Kasumi-1 (cell line): ENCODE data around the gene LY6G5B.

Experiments
- DNase-seq, 2 experiments: peaks; one replicate each; lab custom pipeline; 2025; lab: John Stamatoyannopoulos, UW

The LY6G5B gene, protein sequence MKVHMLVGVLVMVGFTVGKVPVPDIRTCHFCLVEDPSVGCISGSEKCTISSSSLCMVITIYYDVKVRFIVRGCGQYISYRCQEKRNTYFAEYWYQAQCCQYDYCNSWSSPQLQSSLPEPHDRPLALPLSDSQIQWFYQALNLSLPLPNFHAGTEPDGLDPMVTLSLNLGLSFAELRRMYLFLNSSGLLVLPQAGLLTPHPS

DNA sequence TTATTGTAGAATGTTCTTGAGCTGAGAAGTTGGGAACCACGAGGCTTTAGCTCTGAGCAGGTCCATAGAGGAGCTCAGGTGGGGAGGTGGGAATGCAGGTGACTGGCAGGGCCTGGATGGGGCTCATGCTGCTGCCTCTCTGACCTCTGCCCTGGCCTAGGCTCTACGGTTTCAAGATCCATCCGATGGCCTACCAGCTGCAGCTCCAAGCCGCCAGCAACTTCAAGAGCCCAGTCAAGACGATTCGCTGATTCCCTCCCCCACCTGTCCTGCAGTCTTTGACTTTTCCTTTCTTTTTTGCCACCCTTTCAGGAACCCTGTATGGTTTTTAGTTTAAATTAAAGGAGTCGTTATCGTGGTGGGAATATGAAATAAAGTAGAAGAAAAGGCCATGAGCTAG, at the start of gene LY6G5B:
Gene LY6G5B (plus strand): TSS at position 301 of the 400 bp plus-strand sequence. CDS start 975 bp downstream, outside the sequence.
- DNase-seq: no peak

DNA sequence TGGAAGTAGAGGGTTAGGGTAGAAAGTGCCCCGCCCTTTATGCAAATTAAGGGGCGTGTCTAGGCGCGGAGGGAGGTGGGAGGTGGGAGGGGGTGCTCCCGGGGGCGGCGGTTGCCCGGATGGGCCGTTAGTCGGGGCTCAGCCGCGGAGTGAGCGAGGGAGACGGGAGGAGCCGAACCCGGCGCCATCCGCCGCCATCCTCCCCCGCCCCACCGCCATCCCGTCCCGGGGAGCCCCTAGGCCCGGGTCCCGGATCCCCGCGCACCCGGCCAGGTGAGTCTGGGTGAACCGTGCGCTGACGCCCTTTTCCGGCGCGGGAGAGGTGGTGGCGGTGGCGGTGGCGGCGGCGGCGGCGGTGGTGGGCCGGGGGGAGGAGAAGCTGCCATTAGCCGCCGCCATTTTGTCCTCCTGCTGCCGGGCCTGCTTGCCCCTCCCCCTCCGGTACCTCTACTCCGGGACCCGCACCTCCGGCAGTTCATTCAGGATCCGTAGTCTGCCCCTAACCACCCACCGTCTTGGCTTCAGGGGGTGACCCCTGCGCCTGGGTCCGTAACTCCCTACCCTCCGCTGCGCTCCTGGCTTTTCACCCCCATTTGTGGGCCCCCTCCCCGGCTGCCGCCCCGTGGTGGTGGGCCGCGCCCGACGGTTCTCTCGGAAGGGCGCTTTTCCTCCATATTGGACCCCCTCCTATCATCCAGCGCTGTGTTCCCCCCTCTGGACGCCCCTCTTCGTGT, 49.0 kb upstream of the LY6G5B start, which contains the start of gene PRRC2A:
Gene PRRC2A (plus strand): TSS at position 130 of the 734 bp plus-strand sequence. CDS start 2,075 bp downstream, outside the sequence.
- DNase-seq: peak; percentile 69 to 81

DNA sequence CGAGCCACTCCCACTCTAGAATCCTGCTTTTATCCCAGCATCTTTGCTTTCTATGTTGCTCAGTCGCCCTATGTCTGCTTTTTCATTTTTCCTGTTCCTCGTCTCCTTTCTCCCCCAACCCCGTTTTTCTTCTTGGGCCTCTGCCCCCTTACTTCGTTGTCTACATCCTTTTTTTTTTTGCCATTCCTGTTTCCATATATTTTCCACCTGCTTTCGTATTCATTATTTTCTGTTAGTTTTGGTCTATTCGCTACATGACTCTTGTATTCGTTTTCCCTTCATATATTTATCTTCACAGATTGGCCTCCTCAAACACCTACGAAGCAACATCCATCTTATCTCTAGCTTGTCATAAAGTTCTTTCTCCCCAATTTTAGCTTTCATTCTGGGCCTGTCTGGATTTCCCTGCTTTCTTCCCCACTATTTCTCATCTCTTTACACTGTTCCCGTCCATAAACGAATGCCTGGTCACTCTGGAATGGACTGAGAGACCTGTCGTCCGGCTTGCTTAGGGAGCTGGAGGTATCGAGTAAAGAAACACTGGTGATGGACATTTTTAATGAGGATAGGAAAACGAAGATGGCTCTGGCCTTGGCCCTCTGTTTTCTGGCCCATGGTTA, 48.3 kb upstream of the LY6G5B start:
- DNase-seq: no peak

DNA sequence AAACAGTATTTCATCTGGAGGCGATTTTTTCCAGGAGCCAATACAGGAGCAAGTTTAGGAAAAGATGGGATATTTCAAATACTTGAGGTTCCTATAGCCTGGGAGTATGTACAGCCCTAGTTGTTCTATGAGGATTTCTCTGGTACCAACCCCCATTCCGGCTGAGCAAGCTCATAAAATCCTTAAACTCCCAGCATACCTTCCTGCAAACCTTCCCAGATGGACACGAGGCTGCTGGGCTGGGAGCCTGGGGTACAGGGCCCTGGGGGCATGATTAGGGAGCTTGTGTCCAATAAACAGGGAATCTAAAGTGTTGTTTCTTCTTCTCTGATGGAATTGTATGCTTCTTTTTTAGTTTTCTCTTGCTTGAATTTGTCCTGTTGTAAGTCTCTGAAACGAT, 47.8 kb upstream of the LY6G5B start:
- DNase-seq: no peak

DNA sequence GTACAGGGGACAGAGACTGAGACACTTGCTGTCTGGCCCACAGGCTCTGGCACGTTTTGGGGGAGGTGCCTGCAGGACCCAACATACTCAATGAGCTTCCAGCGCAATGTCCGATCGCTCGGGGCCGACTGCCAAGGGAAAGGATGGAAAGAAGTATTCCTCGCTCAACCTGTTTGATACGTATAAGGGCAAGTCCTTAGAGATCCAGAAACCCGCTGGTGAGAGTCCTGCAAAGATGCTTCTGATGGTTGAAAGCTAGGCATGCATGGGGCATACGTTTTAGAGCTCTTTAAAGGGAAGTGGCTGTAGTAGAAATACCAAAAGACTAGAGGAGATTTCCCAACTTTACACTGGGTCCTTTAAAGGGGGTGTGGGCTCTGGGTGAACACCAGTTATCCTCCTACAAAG, 47.1 kb upstream of the LY6G5B start:
- DNase-seq: peak; percentile 22 to 38

DNA sequence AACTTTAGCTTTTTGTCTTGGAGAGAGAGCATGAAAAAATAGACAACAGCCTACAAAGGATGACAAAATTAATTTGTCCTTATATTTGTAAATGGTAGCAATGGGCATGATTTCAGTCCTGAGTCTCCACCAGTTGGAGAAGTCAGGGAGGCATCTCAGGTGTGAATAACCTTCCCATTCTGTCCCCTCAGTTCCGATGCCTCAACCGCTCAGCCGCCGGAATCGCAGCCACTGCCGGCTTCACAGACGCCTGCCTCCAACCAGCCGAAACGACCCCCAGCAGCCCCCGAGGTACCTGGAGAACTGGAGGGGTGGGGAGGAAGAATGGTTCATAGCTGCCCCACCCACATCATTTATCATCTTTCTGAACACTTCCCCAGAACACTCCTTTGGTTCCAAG, 45.7 kb upstream of the LY6G5B start:
- no peak for DNase-seq

DNA sequence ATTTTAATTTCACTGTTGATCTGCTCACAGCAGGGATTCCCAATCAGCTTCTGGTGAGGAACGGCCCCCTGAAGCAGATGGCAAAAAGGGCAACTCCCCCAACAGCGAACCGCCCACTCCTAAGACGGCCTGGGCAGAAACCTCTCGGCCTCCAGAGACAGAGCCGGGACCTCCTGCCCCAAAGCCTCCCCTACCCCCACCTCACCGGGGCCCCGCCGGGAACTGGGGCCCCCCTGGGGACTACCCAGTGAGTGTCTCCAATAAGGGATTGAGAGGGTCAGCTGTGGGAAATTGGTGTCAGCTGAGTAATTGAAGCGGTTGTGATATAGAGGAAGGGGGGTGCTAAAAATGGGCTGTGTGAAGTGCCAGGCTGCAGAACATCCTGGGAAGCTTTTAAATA, 42.8 kb upstream of the LY6G5B start:
- DNase-seq: no peak

DNA sequence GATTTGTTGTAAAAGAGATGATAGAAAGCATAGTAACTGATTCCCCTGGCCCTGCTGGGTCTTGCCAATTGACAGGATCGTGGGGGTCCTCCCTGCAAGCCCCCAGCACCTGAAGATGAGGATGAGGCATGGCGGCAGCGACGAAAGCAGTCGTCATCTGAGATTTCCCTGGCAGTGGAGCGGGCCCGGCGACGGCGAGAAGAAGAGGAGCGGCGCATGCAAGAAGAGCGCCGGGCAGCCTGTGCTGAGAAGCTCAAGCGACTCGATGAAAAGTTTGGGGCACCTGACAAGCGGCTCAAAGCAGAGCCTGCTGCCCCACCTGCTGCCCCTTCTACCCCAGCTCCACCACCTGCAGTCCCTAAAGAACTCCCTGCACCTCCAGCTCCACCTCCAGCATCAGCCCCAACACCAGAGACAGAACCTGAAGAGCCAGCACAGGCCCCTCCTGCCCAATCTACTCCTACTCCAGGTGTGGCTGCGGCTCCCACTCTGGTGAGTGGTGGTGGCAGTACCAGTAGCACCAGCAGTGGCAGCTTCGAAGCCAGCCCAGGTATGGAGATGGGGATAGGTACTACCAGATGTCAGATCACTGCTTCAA, 42.0 kb upstream of the LY6G5B start:
- no peak for DNase-seq

DNA sequence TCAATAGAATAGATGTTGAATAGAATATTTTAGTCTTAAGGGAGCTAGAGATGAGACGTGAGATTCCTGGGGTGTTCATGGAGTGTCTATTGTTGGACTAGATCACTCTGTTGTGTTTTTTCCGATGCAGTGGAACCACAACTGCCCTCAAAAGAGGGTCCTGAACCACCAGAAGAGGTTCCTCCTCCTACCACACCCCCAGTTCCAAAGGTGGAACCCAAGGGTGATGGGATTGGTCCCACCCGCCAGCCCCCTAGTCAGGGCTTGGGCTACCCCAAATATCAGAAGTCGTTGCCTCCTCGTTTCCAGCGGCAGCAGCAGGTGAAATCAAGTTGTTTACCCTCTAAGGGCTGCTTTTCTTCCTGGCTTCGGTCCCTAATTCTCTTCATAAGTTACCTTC, 40.8 kb upstream of the LY6G5B start:
- DNase-seq: no peak

DNA sequence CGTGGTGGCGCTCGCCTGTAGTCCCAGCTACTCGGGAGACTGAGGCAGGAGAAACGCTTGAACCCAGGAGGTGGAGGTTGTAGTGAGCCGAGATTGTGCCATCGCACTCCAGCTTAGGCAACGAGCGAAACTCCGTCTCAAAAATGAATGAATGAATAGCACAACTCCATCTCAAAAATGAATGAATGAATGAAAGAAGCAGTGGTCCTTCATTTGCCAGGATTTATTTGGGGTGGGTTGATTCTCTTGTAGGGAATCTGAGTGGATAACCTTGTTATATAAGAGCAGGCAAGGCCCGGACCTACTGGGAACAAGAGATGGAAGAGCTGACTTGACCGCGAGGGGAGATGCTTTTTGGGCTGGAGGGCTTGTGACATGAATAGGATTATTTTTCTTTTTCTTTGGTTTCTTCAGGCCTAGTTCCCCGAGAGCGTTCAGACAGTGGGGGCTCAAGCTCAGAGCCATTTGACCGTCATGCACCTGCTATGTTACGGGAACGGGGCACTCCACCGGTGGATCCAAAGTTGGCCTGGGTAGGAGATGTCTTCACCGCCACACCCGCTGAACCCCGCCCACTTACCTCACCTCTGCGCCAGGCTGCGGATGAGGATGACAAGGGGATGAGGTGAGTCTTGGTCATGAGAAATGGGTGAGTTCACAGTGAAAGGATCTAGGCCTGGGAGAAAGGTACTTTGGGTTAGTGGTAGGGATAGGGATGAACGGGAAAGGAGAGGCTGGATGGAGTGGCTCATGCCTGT, 39.4 kb upstream of the LY6G5B start:
- DNase-seq: no peak

DNA sequence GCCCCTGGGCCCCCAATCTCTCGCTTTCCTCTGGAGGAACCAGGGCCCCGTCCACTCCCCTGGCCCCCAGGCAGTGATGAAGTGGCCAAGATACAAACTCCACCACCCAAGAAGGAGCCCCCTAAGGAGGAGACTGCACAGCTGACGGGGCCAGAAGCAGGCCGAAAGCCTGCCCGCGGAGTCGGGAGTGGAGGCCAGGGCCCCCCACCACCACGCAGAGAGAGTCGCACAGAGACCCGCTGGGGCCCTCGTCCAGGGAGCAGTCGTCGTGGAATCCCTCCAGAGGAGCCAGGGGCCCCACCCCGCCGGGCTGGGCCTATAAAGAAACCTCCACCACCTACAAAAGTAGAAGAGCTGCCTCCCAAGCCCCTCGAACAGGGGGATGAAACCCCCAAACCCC, 38.6 kb upstream of the LY6G5B start:
- no peak for DNase-seq

DNA sequence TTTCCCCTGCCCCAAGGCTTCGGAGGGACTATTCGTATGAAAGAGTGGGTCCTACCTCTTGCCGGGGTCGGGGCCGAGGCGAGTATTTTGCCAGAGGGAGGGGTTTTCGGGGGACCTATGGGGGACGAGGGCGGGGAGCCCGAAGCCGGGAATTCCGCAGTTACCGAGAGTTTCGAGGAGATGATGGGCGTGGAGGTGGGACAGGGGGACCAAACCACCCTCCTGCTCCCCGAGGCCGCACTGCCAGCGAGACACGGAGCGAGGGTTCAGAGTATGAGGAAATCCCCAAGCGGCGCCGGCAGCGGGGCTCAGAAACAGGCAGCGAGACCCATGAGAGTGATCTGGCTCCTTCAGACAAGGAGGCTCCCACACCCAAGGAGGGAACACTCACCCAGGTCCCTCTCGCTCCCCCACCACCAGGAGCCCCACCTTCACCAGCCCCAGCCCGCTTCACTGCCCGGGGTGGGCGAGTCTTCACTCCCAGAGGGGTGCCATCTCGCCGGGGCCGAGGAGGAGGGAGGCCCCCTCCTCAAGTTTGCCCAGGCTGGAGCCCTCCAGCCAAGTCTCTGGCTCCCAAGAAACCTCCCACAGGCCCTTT, 38.0 kb upstream of the LY6G5B start:
- DNase-seq: no peak

DNA sequence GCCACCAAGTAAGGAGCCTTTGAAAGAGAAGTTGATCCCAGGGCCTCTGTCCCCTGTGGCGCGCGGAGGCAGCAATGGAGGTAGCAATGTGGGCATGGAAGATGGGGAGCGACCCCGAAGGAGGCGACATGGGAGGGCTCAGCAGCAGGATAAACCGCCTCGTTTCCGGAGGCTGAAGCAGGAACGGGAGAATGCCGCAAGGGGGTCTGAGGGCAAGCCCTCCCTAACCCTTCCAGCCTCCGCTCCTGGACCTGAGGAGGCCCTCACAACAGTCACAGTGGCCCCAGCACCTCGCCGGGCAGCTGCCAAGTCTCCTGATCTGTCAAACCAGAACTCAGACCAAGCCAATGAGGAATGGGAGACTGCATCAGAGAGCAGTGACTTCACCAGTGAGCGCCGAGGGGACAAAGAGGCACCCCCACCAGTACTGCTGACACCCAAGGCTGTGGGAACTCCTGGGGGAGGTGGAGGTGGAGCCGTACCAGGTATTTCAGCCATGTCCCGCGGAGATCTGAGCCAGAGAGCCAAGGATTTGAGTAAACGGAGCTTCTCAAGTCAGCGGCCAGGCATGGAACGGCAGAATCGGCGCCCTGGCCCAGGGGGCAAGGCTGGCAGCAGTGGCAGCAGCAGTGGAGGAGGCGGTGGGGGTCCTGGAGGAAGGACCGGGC, 37.4 kb upstream of the LY6G5B start:
- DNase-seq: no peak

DNA sequence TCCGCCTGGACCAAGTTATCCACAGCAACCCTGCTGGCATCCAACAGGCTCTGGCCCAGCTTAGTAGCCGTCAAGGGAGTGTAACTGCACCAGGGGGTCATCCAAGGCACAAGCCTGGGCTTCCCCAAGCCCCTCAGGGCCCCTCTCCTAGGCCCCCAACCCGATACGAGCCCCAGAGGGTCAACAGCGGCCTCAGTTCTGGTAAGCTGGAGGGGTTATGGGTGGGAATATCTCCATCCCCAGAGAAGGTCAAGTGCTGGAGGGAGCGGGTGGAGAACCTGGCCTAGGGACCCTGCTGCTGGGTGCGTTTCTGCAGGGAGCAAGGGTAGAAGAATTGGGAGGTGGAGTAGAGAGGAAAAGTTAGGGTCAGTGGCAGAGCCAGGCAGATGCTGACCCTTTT, 36.3 kb upstream of the LY6G5B start:
- DNase-seq: no peak

DNA sequence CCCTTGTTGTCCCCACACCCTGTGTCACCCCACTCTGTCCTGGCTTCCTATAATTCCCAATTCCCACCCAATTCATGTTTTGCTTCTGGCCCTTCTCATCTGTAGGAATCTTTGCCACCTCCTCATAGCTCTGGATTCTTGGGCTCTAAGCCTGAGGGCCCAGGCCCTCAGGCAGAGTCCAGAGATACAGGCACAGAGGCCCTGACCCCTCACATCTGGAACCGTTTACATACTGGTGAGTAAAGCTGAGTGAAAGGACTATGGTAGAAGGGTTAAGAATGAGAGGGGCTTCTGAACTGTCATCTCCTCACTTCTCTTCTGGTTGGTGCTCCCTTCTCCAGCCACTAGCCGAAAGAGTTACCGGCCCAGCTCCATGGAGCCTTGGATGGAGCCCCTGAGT, 35.6 kb upstream of the LY6G5B start:
- no peak for DNase-seq

DNA sequence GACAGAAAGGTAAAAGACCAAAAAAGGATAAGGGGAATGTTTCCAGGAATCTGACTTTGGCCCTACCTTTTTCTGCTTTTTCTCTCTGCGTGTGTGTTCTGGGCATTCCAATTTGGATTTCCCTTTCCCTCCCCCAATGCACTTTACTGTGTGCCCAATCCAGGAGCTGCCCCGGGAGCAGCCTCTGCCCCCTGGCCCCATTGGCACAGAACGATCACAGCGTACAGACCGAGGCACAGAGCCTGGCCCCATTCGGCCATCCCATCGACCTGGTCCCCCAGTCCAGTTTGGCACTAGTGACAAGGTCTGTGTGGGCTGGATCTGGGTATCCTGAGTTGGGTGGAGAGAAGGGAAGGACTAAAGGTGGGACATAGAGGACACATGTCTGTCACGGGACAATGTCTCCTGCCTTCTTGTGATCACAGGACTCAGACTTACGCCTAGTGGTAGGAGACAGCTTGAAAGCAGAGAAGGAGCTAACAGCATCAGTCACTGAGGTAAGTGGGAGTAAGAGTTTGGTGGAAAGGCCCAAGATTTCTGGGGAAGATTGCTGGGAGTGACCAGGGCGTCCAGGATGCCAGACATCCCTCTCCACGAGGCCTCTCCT, 34.7 kb upstream of the LY6G5B start:
- no peak for DNase-seq

DNA sequence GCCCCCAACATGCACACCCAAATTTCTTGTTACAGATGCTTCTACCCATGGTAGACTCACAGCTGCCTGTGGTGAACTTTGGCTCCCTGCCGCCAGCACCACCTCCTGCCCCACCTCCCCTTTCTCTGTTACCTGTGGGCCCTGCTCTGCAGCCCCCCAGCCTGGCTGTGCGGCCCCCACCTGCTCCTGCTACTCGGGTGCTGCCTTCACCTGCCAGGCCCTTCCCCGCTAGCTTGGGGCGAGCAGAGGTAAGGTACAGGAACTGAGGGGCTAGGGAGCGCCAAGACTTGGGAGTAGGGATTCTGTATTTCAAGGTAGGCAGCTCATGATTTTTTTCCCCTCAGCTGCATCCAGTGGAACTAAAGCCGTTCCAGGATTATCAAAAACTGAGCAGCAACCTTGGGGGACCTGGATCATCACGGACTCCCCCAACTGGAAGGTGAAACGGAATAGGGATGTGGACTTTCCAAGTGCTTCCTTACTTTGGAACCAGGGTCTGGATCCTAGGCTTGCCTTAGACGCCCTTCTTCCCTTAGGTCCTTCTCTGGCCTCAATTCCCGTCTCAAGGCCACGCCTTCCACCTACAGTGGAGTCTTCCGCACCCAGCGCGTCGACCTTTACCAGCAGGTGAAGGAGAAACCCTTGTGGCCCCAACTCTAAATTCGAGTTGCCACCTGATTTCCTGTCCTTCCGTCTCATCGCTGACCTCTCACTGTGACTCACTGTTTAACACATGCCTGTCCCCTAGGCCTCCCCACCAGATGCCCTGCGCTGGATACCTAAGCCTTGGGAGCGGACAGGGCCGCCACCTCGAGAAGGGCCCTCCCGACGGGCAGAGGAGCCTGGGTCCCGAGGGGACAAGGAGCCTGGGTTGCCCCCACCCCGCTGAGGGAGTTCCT, 32.8 kb upstream of the LY6G5B start:
- no peak for DNase-seq

DNA sequence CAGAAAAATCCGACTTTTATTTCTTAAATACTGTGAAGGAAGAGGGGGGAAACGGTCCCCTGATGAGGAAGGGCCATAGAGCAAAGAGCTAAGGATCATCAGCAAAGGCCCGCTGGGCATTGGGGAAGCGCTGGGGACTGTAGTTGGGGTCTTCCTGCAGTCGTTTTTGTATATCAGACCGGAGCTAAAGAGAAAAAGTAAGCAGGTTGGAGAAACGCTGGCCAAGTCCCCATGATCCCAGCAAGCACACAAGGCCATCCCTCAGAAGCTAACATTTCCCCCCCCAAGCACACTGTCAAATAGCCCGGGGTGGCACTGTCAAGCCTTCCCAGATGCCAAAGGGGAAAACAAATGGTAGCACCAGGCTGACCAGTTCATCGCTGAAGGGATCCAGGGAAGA, 30.7 kb upstream of the LY6G5B start:
- DNase-seq: no peak

DNA sequence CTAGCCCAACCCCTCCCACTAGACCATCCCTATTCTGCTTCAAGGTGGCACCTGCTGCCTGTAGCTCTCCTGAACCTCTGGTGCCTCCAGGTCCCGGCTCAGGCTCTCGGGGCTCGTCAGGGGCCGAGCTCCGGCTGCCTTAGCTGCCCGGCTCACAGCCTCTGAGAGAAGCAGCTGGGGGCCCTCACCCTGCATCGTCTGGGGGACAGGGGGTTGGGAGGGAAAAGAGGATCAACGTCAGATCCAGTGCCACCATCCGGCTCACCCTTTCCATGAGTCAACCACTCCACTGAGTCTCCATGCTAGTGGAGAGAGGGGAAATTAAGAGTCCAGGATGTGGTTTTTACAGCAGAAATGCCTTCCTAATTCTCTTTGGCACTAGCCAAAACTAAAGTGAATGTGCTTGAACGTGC, 30.3 kb upstream of the LY6G5B start:
- peak in 1 of 2 experiments; percentile 30 for DNase-seq

DNA sequence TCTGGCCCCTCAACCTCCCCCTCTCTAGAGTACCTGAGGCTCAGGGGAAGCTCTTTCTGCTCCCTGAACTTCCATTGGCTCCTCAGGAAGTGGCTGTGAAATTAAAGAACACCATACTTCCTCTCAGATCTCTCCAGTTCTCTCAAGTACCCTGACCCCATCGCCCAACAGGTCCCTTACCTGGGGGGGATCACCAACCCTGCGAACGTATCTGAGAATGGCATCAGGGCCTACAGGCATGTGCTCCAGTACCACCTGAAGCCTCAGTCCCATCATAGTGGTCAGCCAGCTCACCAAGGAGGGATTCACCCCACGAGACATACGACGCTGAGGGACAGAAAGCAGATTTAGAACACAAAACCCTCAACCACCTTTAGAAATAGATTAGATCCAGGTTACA, 29.2 kb upstream of the LY6G5B start:
- DNase-seq: no peak
